ENCODE results near the gene VEGFD. TPM values are rescaled to one million over a fixed set of nuclear protein-coding genes. Genes with fewer than 3 reads are reported as not detected.

VEGFD gene
- total and polyA plus RNA-seq, 9 donors = 0.57 to 5.5 (median 1.7) TPM

- WGBS, 3 donors = 54 to 60% (median 55%) methylated on average over 8 of the region's 8 CpGs
- Histone ChIP-seq H3K9me3 (no peaks in the 10 kb centered on the region), H3K4me1 (ENCODE audit: insufficient read depth) (peaks cover 2% of the 10 kb centered on the region), H3K27me3 (no peaks in the 10 kb centered on the region), H3K36me3 (no peaks in the 10 kb centered on the region), H3K27ac (no peak overlapping the region), H3K4me3 (no peak overlapping the region)
- no peak for DNase-seq
- no peak for TF ChIP-seq EP300 (IDR thresholded peaks at IDR 0.05)
- no peak for TF ChIP-seq POLR2A (IDR thresholded peaks at IDR 0.05)
- no peak for TF ChIP-seq CTCF (IDR thresholded peaks at IDR 0.05)
- intact Hi-C loops (cut with DNase I) = no loop called here
These were observed 1.4 kb downstream of the VEGFD start for GRCh38 chrX:15382813-15383212.

GRCh38 chrX:15376956-15377355 is 7.3 kb downstream of the VEGFD start:
- H3K27me3 ChIP-seq = no peaks in the 10 kb centered on the region
- no peak for DNase-seq
- no peaks in the 10 kb centered on the region for H3K9me3 ChIP-seq
- H3K36me3 ChIP-seq = no peaks in the 10 kb centered on the region
- intact Hi-C loops (cut with DNase I) = no loop called here
- H3K4me1 ChIP-seq (ENCODE audit: insufficient read depth) = no peaks in the 10 kb centered on the region
- TF ChIP-seq CTCF (IDR thresholded peaks at IDR 0.05) (no peak), POLR2A (IDR thresholded peaks at IDR 0.05) (no peak)
- WGBS, 3 donors = 52 to 79% (median 67%) methylated on average over 1 of the region's 1 CpG
- no peak overlapping the region for H3K4me3 ChIP-seq
- no peak overlapping the region for H3K27ac ChIP-seq

GRCh38 chrX:15373976-15374375 is 10.2 kb downstream of the VEGFD start:
- H3K9me3 ChIP-seq = no peaks in the 10 kb centered on the region
- WGBS, 3 donors = 65 to 71% (median 67%) methylated on average over 3 of the region's 3 CpGs
- H3K4me1 ChIP-seq (ENCODE audit: insufficient read depth) = no peaks in the 10 kb centered on the region
- no peak overlapping the region for H3K4me3 ChIP-seq
- H3K36me3 ChIP-seq = no peaks in the 10 kb centered on the region
- H3K27ac ChIP-seq = no peak overlapping the region
- no peak for TF ChIP-seq CTCF (IDR thresholded peaks at IDR 0.05)
- TF ChIP-seq EP300 (IDR thresholded peaks at IDR 0.05) = no peak
- no peak for TF ChIP-seq POLR2A (IDR thresholded peaks at IDR 0.05)
- intact Hi-C loops (cut with DNase I) = no loop called here
- no peak for DNase-seq
- no peaks in the 10 kb centered on the region for H3K27me3 ChIP-seq

- intact Hi-C loops (cut with DNase I) = no loop called here
- no peaks in the 10 kb centered on the region for H3K4me1 ChIP-seq (ENCODE audit: insufficient read depth)
- no peak for DNase-seq
- H3K36me3 ChIP-seq = no peaks in the 10 kb centered on the region
- no peaks in the 10 kb centered on the region for H3K9me3 ChIP-seq
- no peaks in the 10 kb centered on the region for H3K27me3 ChIP-seq
- H3K27ac ChIP-seq = no peak overlapping the region
- 77 to 82% (median 80%) methylated on average over 9 of the region's 9 CpGs for WGBS, 3 donors
- TF ChIP-seq EP300 (IDR thresholded peaks at IDR 0.05) = no peak
- TF ChIP-seq POLR2A (IDR thresholded peaks at IDR 0.05) = no peak
- TF ChIP-seq CTCF (IDR thresholded peaks at IDR 0.05) = no peak
- no peak overlapping the region for H3K4me3 ChIP-seq
These were observed 17.5 kb downstream of the VEGFD start for GRCh38 chrX:15366506-15367352.
